ENCODE results near the gene DTX1. TPM values are rescaled to one million over a fixed set of nuclear protein-coding genes. Genes with fewer than 3 reads are reported as not detected.

Gene DTX1
- total RNA-seq, 1 experiment from 2014 or later: 0.44 TPM

- no peaks in the 10 kb centered on the region for H3K27me3 ChIP-seq (ENCODE audit: control insufficient read depth, insufficient read depth, low read length)
- intact Hi-C loops (cut with micrococcal nuclease; ENCODE audit: unreplicated experiment): no loop called here
- H3K9me3 ChIP-seq (ENCODE audit: control insufficient read depth, insufficient read depth, low read depth, low read length): no peaks in the 10 kb centered on the region
- no peak for ATAC-seq
- no peaks in the 10 kb centered on the region for H3K4me1 ChIP-seq (ENCODE audit: control insufficient read depth, insufficient read depth, low read length)
- no peak for TF ChIP-seq TCF7L2 (IDR thresholded peaks at IDR 0.05; ENCODE audit: low read depth, low read length)
- no peak for TF ChIP-seq POLR2AphosphoS5 (IDR thresholded peaks at IDR 0.05; ENCODE audit: low read depth, low read length)
- TF ChIP-seq SIN3A (IDR thresholded peaks at IDR 0.05; ENCODE audit: borderline replicate concordance, insufficient read depth, low read depth, low read length): no peak
- TF ChIP-seq REST (IDR thresholded peaks at IDR 0.05; ENCODE audit: insufficient read depth in 1 of 2, low read depth in 2 of 2, low read length in 1 of 2): no peak
- TF ChIP-seq, protein P1, sequence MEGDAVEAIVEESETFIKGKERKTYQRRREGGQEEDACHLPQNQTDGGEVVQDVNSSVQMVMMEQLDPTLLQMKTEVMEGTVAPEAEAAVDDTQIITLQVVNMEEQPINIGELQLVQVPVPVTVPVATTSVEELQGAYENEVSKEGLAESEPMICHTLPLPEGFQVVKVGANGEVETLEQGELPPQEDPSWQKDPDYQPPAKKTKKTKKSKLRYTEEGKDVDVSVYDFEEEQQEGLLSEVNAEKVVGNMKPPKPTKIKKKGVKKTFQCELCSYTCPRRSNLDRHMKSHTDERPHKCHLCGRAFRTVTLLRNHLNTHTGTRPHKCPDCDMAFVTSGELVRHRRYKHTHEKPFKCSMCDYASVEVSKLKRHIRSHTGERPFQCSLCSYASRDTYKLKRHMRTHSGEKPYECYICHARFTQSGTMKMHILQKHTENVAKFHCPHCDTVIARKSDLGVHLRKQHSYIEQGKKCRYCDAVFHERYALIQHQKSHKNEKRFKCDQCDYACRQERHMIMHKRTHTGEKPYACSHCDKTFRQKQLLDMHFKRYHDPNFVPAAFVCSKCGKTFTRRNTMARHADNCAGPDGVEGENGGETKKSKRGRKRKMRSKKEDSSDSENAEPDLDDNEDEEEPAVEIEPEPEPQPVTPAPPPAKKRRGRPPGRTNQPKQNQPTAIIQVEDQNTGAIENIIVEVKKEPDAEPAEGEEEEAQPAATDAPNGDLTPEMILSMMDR (IDR thresholded peaks at IDR 0.05): no peak
- in situ Hi-C loops (cut with HindIII; ENCODE audit: low pct_unique_long_range_greater_than_20kb, low sequenced_read_pairs): no loop called here
- no peaks in the 10 kb centered on the region for H3K36me3 ChIP-seq (ENCODE audit: control insufficient read depth, insufficient read depth, low read length)
- ChIA-PET POLR2A (interaction anchor here (0.7 kb wide), 1 partner anchor 562 kb away, joined by 12 read pairs; no protein-coding TSS in a partner anchor), CTCF (no interaction called here)
- no TSS peak for BruUV-seq (replicated peaks)
- no peak overlapping the region for H3K4me3 ChIP-seq (ENCODE audit: low read depth in 2 of 2, low read length in 2 of 2)
- no peak for DNase-seq (ENCODE audit: low read depth, low spot score)
- no peak overlapping the region for H3K27ac ChIP-seq (ENCODE audit: low read length)
Observed at GRCh38 chr12:113086249-113087164, 30.0 kb downstream of the DTX1 start.

- Histone ChIP-seq H3K4me1 (ENCODE audit: control insufficient read depth, insufficient read depth, low read length) (no peaks in the 10 kb centered on the region), H3K36me3 (ENCODE audit: control insufficient read depth, insufficient read depth, low read length) (no peaks in the 10 kb centered on the region), H3K4me3 (ENCODE audit: low read depth in 2 of 2, low read length in 2 of 2) (no peak overlapping the region), H3K27me3 (ENCODE audit: control insufficient read depth, insufficient read depth, low read length) (peaks cover 4% of the 10 kb centered on the region; the same call in 1 of the 2 replicates), H3K27ac (ENCODE audit: low read length) (no peak overlapping the region), H3K9me3 (ENCODE audit: control insufficient read depth, insufficient read depth, low read depth, low read length) (no peaks in the 10 kb centered on the region)
- DNase-seq (ENCODE audit: low read depth, low spot score): no peak
- in situ Hi-C loops (cut with HindIII; ENCODE audit: low pct_unique_long_range_greater_than_20kb, low sequenced_read_pairs) (no loop called here), intact Hi-C loops (cut with micrococcal nuclease; ENCODE audit: unreplicated experiment) (no loop called here)
- POLR2A ChIA-PET: interaction anchor here (0.7 kb wide), 1 partner anchor 561 kb away, joined by 12 read pairs; no protein-coding TSS in a partner anchor
- CTCF ChIA-PET: no interaction called here
- BruUV-seq (replicated peaks): no TSS peak
- no peak for ATAC-seq
- TF ChIP-seq SIN3A (IDR thresholded peaks at IDR 0.05; ENCODE audit: borderline replicate concordance, insufficient read depth, low read depth, low read length) (no peak), TCF7L2 (IDR thresholded peaks at IDR 0.05; ENCODE audit: low read depth, low read length) (no peak), POLR2AphosphoS5 (IDR thresholded peaks at IDR 0.05; ENCODE audit: low read depth, low read length) (no peak), REST (IDR thresholded peaks at IDR 0.05; ENCODE audit: insufficient read depth in 1 of 2, low read depth in 2 of 2, low read length in 1 of 2) (no peak)
- TF ChIP-seq, protein P1 (IDR thresholded peaks at IDR 0.05): no peak
Observed at GRCh38 chr12:113087193-113087592, 30.7 kb downstream of the DTX1 start.
